Kidney (tissue), 14 donors: Measurements from ENCODE around the gene KRT20. TPM values are rescaled to one million over a fixed set of nuclear protein-coding genes. Genes with fewer than 3 reads are reported as not detected.
A peak's percentile ranks its signal among the peaks of the same experiment; 100 is the strongest.

ENCODE experiments used
- DNase-seq, 5 donors: peaks; one replicate each; pipeline ENCODE4 v3.0.0-alpha.2; 2013 to 2020
- FAIRE-seq: peaks from 2 replicates; lab custom pipeline; 2012; peaks lifted over from hg19 to GRCh38; lab: Jason Lieb, UNC
- H3K27ac ChIP-seq, 2 donors: one replicate each; pipeline ENCODE4 v1.7.0; 2013; ENCODE audit warnings: low read depth in 2 of 2, low read length in 2 of 2, inconsistent platforms in 1 of 2
- H3K27me3 ChIP-seq: one replicate; pipeline ENCODE4 v1.7.1; 2013; ENCODE audit warnings: low read length, inconsistent platforms; ENCODE audit not compliant: control insufficient read depth, insufficient read depth
- H3K36me3 ChIP-seq, 3 donors: one replicate each; pipeline versions ENCODE4 v1.7.0 to v1.7.1; 2013; ENCODE audit warnings: low read length in 3 of 3, control low read depth in 1 of 3, inconsistent platforms in 1 of 3; ENCODE audit not compliant: insufficient read depth in 3 of 3, control insufficient read depth in 2 of 3
- H3K4me1 ChIP-seq, 3 donors: one replicate each; pipeline versions ENCODE4 v1.7.0 to v1.7.1; 2013; ENCODE audit warnings: low read length in 3 of 3, inconsistent platforms in 1 of 3, low read depth in 1 of 3; ENCODE audit not compliant: control insufficient read depth in 2 of 3, insufficient read depth in 2 of 3
- H3K4me3 ChIP-seq, 3 donors: one replicate each; pipeline versions ENCODE4 v1.7.0 to v1.8.1; 2013; ENCODE audit warnings: low read length in 3 of 3, control low read depth in 1 of 3, inconsistent platforms in 1 of 3
- H3K9ac ChIP-seq, 3 donors: one replicate each; pipeline versions ENCODE4 v1.7.0 to v1.7.1; 2013; ENCODE audit warnings: low read length in 3 of 3, control low read depth in 1 of 3, inconsistent platforms in 1 of 3
- H3K9me3 ChIP-seq, 3 donors: one replicate each; pipeline versions ENCODE4 v1.7.0 to v1.7.1; 2013; ENCODE audit warnings: low read length in 3 of 3, control low read depth in 1 of 3, inconsistent platforms in 1 of 3; ENCODE audit not compliant: control insufficient read depth in 2 of 3, insufficient read depth in 1 of 3
- intact Hi-C: fragments of 100-400 bp; cut with DNase I; formaldehyde crosslinking; loops from one replicate; pipeline ENCODE4 v1.11.1; 2022
- polyA plus RNA-seq: library from polyadenylated mRNA; stranded (reverse); fragments of 350-450 nt; fragmentation: Illumina TruSeq; extraction: RNeasy Lipid Tissue Mini Kit (QIAGEN cat#74804); gene quantifications from one replicate; pipeline ENCODE4 v1.2.3, GENCODE V29; 2014; ENCODE audit warnings: low read depth, low replicate concordance; ENCODE audit not compliant: insufficient read depth
- total RNA-seq: library from RNA; stranded (reverse); fragmentation: NEBNext Ultra II Directional; extraction: Animal tissue kit (Norgen Biotek cat#: 25700); gene quantifications from one replicate; pipeline ENCODE4 v1.2.1, GENCODE V29; 2021
- TF ChIP-seq, protein P1 (sequence below): IDR thresholded peaks from 3 replicates; pipeline ENCODE4 v1.5.1; 2012; ENCODE audit warnings: mild to moderate bottlenecking, moderate library complexity, borderline replicate concordance; ENCODE audit not compliant: insufficient read depth; ENCODE audit errors: extremely low read depth
- donor health status: control.
- donor health status: control.
- donor health status: control.
- donor health status: control.
- donor health status: control.
- donor health status: DM: yes; HTN: yes; CAD: no.
- donor health status: Normal renal cell carcinoma (clear cell type).

KRT20 gene
- total and polyA plus RNA-seq, 2 donors from 2014 or later: not detected

DNA sequence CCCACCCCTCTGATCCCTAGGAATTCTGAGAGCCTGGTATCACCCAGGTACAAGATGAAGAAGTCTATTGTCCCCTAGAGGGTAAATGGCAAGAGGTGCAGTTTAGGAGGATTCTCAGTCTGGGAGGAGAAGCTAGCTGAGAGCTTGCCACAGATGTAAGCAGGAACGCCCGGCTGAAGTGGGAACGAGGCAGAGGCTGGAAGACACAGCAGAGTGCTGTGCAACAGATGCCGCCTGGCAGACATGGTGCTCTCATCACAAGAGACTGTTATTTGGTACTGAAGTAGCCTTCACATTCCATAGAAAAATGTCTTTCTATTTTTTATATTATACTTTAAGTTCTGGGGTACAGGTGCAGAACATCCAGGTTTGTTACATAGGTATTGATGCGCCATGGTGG lies 20.3 kb upstream of the KRT20 start:
- Histone ChIP-seq H3K4me3 (no peak overlapping the region), H3K9me3 (no peaks in the 10 kb centered on the region), H3K9ac (no peak overlapping the region), H3K27ac (no peak overlapping the region), H3K4me1 (no peaks in the 10 kb centered on the region), H3K27me3 (no peaks in the 10 kb centered on the region), H3K36me3 (no peaks in the 10 kb centered on the region)
- TF ChIP-seq, protein P1, sequence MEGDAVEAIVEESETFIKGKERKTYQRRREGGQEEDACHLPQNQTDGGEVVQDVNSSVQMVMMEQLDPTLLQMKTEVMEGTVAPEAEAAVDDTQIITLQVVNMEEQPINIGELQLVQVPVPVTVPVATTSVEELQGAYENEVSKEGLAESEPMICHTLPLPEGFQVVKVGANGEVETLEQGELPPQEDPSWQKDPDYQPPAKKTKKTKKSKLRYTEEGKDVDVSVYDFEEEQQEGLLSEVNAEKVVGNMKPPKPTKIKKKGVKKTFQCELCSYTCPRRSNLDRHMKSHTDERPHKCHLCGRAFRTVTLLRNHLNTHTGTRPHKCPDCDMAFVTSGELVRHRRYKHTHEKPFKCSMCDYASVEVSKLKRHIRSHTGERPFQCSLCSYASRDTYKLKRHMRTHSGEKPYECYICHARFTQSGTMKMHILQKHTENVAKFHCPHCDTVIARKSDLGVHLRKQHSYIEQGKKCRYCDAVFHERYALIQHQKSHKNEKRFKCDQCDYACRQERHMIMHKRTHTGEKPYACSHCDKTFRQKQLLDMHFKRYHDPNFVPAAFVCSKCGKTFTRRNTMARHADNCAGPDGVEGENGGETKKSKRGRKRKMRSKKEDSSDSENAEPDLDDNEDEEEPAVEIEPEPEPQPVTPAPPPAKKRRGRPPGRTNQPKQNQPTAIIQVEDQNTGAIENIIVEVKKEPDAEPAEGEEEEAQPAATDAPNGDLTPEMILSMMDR: no peak
- DNase-seq (no peak), FAIRE-seq (no peak)
- intact Hi-C loops: loop anchor here (10.0 kb wide), 1 partner anchor 739 kb away; no protein-coding TSS in a partner anchor

DNA sequence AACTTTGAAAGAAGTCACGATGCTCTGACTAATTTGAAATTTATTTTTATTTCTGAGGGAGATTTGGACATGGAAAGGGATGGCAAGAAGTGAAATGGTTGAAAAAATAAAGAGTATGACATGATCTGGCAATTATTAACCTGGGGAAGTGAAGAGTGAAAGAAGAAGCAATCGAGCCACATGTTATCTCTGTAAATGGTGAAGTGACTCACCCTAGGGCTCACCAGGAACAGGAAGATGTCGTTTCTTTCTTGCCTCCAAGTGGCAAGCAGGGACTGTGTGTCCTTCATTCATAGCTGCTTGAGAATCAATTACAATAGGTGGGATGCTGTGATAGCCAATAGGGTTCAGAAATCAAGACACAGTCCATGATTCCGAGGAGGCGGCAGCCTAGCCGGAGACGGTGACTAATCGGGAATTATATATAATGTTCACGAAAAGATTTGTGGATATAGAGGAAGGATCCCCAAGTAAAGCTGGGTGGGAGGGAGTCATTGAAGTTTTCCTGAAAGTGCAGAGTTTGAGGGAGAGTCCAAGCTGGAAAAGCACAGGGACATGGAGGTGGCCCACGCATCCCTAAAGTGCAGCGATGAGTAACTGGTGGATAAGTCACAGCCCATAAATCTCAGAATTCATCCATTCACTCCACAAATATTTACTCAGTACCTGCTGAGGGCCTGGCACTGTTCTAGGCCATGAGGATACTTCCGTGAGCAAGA lies 18.2 kb upstream of the KRT20 start:
- Histone ChIP-seq H3K27me3 (no peaks in the 10 kb centered on the region), H3K36me3 (no peaks in the 10 kb centered on the region), H3K4me3 (no peak overlapping the region), H3K4me1 (no peaks in the 10 kb centered on the region), H3K9ac (no peak overlapping the region), H3K9me3 (no peaks in the 10 kb centered on the region), H3K27ac (peak overlapping the region in 1 of 2 donors; percentile 29)
- intact Hi-C loops: loop anchor here (10.0 kb wide), 1 partner anchor 742 kb away; no protein-coding TSS in a partner anchor
- TF ChIP-seq, protein P1: no peak
- FAIRE-seq: no peak
- DNase-seq: peak in 4 of 5 donors; percentile 22 to 62 (median 42)

GRCh38 chr17:40902498-40902897 lies 17.5 kb upstream of the KRT20 start:
- Histone ChIP-seq H3K4me3 (no peak overlapping the region), H3K9me3 (no peaks in the 10 kb centered on the region), H3K27ac (peak overlapping the region in 1 of 2 donors; percentile 48), H3K4me1 (no peaks in the 10 kb centered on the region), H3K9ac (no peak overlapping the region), H3K36me3 (no peaks in the 10 kb centered on the region), H3K27me3 (no peaks in the 10 kb centered on the region)
- DNase-seq: no peak
- intact Hi-C loops: loop anchor here (10.0 kb wide), 1 partner anchor 742 kb away; no protein-coding TSS in a partner anchor
- FAIRE-seq: no peak
- TF ChIP-seq, protein P1: no peak
